NCI-H82 treated with DMSO at 0.1 percent for 48 hours (cell line): ENCODE results near the gene TMEM98.
"Not testable (repeated sequence)": the region's sequence is repeated elsewhere in the genome, so short reads cannot be mapped to it uniquely, and the experiment has no call there.

Experiments
- DNase-seq: peaks from one replicate; lab custom pipeline; 2025; ENCODE audit not compliant: unreplicated experiment; lab: John Stamatoyannopoulos, UW

Gene TMEM98

DNA sequence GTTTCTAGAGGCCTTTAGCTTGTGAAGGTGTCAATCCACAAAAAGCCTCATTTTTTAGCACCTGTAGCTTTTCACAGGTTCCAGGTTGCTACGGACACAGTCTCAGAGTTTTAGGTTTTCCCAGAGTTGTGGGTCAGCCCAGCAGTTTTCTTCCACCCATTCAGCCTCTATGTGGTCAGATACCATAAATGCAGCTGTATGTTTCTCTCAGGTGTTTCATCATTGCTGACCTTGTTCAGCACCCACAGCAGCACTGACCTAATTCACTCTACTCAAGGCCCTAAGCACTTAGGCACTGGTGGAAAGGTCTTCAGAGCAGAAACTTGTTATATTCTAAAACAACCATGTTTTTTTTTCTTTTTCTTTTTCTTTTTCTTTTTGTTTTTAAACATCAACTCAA lies 48.7 kb downstream of the TMEM98 start:
- DNase-seq: no peak

- DNase-seq: no peak
Observed at GRCh38 chr17:32980230-32980629, 52.3 kb downstream of the TMEM98 start.

DNA sequence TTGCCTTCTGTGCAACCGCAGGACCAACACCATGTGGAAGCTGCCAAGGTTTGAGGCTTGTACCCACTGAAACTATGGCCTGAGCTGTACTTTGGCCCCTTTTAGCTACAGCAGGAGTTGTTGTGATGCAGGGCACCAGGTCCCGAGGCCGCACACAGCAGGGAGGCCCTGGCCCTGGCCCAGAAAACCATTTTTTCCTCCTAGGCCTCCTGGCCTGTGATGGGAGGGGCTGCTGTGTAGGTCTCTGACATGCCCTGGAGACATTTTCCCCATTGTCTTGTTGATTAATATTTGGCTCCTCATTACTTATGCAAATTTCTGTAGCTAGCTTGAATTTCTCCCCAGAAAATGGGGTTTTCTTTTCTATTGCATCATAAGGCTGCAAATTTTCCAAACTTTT lies 53.7 kb downstream of the TMEM98 start:
- DNase-seq: not testable (repeated sequence)

- no peak for DNase-seq
Observed at GRCh38 chr17:32985050-32985756, 57.2 kb downstream of the TMEM98 start.

DNA sequence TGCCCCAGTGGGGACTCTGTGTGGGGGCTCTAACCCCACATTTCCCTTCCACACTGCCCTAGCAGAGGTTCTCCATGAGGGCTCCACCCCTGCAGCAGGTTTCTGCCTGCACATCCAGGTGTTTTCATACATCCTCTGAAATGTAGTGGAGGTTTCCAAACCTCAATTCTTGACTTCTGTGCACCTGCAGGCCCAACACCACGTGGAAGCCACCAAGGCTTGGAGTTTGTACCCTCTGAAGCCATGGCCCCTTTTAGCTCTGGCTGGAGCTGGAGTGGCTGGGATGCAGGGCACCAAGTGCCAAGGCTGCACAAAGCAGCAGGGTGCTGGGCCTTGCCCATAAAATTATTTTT lies 59.5 kb downstream of the TMEM98 start:
- DNase-seq: not testable (repeated sequence)

GRCh38 chr17:32987868-32988267 lies 59.9 kb downstream of the TMEM98 start:
- DNase-seq: not testable (repeated sequence)

DNA sequence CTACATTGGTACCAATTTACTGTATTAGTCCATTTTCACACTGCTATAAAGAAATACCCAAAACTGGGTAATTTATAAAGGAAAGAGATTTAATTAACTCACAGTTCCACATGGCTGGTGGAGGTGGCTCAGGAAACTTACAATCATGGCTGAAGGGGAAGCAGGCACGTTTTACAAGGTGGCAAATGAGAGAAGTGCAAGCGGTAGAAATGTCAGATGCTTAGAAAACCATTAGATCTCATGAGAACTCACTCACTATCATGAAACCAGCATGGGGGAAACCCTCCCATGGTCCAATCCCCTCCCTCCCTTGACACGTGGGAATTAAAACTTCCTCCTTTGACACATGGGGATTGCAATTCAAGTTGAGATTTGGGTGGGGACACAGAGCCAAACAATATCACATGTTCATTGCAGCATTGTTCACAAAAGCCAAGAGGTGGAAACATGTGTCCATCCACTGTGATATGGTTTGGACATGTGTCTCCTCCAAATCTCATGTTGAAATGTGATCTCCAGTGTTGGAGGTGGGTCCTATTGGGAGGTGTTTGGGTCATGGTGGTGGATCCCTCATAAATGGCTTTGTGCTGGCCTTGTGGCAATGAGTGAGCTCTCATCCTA lies 60.6 kb downstream of the TMEM98 start:
- no peak for DNase-seq

GRCh38 chr17:32992321-32993033 lies 64.5 kb downstream of the TMEM98 start:
- DNase-seq: no peak

DNA sequence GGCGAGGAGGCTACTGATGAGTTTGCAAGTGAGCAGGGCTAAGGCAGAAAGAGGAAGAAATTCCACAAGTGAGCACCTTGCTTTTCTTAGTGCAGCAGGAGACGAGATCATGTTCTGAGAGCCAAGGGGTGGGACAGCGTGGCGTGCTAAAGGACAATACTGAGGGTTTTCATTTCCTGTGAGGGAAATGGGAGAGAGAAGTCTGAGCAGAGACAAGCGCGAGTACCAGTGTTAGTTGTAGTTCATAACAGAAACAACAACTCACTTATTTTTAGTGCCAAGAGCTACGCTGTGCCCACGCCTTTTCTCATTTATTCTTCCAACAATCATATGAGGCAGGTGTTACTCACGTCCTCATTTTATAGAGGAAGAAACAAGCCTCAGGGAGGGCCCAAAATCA lies 66.0 kb downstream of the TMEM98 start:
- DNase-seq: no peak
